GM21825 (cell line): ENCODE data around the gene CENPN.

ENCODE experiments used
- ATAC-seq: cut with Tn5 transposase; IDR thresholded peaks from one replicate; pipeline ENCODE4 v1.9.1; 2021; ENCODE audit warnings: mild to moderate bottlenecking, moderate library complexity; ENCODE audit not compliant: unreplicated experiment

The CENPN gene

GRCh38 chr16:81076566-81077075 lies 69.6 kb downstream of the CENPN start:
- peak; percentile 75 for ATAC-seq

- peak; percentile 97 for ATAC-seq
Observed at GRCh38 chr16:81077076-81077940, 70.3 kb downstream of the CENPN start, which contains the start of gene C16orf46. C16orf46 (minus strand) TSS chr16:81077238; CDS start chr16:81063955, 13,283 bp downstream.

- ATAC-seq: no peak
Observed at GRCh38 chr16:81080233-81080632, 73.2 kb downstream of the CENPN start.

GRCh38 chr16:81081014-81081413 lies 74.0 kb downstream of the CENPN start:
- ATAC-seq: no peak
